ENCODE measurements around the gene RPL39.
"Not testable (repeated sequence)": the region's sequence is repeated elsewhere in the genome, so short reads cannot be mapped to it uniquely, and the experiment has no call there.

The RPL39 gene

GRCh38 chrX:119791437-119792231 is at the start of gene RPL39:
Gene RPL39, minus strand, starts transcription at chrX:119791630. Its CDS starts 54 bp downstream, at chrX:119791576.
- no peak for FAIRE-seq

DNA sequence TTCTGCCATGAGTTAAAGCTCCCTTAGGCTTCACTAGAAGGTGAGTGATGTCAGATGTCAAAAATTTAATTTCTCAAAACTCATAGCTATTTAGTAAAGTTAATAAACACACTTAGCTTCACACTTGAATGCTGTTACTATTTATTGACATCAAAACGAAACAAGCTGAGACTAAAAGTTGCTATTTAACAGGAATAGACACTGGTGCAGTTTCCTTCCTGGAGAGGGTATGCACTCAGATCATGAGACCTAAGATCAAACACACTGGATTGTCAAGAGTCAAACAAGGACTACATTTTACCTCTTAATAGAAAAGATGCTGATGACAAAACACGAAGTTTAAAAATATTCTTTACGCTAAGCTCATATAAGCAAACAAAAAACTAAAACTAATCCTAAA is 42.5 kb upstream of the RPL39 start:
- FAIRE-seq = no peak

DNA sequence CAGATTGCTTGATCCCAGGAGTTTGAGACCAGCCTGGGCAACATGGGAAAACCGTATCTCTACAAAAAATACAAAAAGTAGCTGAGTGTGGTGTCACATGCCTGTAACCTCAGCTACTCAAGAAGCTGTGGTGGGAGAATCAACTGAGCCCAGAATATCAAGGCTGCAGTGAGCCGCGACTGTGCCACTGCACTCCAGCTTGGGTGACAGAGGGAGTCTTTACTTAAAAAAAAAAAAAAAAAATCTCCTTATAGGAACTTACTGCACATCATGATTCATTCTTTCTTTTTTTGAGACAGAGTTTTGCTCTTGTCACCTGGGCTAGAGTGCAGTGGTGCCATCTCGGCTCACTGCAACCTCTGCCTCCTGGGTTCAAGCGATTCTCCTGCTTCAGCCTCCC is 37.0 kb upstream of the RPL39 start:
- no peak for FAIRE-seq

DNA sequence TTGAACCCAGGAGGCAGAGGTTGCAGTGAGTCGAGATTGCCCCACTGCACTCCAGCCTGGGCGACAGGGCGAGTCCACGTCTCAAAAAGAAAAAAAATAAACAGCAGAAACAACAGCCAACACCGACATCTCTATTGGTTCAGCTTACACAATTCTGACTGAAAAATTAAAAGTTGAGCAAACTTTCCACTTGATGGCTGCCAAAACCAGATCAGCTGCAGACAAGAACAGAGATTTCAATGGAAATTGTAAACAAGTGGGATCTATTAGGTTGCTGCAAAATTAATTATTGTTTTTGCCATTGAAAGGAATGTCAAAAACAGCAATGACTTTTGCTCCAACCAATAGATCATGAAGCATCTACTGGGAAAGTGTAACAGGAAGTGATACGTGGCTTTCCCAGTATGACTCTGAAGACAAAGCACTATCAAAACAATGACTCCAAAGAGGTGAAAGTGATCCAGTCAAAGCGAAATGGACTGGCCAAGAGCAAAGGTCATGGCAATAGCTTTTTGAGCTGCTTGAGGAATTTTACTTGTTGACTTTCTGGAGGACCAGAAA is 35.0 kb upstream of the RPL39 start:
- no peak for FAIRE-seq

DNA sequence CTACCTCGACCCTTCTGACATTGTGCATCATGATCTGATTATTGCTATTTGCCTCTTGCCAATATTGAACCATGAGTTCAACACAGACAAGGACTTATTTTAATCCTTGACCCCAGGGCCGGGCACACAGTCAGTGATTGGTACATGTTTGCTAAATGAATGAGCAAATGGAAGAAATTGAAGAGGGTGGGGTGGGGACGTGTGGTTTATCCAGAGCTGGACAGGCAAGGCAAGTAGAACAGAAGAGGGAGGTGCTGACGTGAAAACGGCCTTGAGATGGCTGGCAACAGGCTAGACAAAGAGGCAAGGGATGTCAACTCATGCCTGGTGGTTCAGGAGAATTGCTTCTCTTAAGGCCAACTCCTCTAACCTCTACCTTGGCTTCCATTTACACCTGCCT is 32.8 kb upstream of the RPL39 start:
- FAIRE-seq = not testable (repeated sequence)

DNA sequence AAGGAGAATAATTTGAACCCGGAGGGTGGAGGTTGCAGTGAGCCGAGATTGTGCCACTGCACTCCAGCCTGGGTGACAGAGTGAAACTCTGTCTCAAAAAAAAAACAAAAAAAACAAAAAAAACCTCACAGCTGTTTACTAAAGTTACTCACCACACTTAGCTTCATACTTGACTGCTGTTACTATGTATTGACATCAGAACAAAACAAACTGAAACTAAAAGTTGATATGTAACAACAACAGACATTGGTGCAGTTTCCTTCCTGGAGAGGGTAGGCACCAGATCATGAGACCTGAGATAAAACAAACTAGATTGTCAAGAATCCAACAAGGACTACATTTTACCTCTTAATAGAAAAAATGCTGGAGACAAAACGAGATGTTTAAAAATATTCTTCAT is 30.3 kb upstream of the RPL39 start:
- peak; percentile 33 for FAIRE-seq

- no peak for FAIRE-seq
Observed at GRCh38 chrX:119817130-119817690, 25.8 kb upstream of the RPL39 start.

DNA sequence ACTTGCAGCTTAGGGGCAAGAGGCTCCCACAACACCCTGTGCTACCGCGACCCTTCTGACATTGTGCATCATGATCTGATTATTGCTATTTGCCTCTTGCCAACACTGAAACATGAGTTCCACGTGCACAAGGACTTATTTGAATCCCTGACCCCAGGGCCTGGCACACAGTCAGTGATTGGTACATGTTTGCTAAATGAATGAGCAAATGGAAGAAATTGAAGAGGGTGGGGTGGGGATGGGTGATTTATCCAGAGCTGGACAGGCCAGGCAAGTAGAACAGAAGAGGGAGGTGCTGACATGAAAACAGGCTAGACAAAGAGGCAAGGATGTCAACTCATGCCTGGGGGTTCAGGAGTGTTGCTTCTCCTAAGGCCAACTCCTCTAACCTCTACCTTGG is 24.9 kb upstream of the RPL39 start:
- no peak for FAIRE-seq

DNA sequence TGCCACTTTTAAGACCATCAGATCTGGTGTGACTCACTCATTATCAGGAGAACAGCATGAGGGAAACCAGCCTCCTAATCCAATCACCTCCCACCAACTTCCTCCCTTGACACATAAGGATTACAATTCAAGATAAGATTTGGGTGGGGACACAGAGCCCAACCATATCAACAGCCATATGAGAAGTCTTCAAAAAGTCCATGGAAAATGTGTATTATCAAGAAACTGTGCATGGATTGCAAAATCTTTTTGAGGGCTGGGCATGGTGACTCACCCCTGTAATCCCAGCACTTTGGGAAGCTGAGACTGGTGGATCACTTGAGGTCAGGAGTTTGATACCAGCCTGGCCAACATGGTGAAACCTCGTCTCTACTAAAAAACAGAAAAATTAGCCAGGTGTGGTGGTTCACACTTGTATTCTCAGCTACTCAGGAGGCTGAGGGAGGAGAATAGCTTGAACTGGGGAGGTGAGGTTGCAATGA is 17.8 kb upstream of the RPL39 start:
- no peak for FAIRE-seq

GRCh38 chrX:119808461-119808860 is 17.0 kb upstream of the RPL39 start:
- FAIRE-seq = not testable (repeated sequence)

DNA sequence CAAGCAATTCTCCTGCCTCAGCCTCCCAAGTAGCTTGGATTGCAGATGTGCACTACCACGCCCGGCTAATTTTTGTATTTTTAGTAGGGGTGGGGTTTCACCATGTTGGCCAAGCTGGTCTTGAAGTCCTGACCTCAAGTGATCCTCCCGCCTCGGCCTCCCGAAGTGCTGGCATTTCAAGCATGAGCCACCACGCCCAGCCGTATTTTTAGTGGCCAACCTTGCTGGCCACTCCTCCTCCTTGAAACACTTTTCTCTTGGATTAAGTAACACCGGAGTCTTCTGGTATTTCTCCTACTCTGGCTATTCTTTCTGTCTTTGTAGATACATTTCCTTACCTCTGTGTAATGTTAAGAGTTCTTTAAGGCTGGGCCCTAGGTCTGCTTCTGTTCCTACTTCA is 11.1 kb upstream of the RPL39 start:
- FAIRE-seq = no peak

DNA sequence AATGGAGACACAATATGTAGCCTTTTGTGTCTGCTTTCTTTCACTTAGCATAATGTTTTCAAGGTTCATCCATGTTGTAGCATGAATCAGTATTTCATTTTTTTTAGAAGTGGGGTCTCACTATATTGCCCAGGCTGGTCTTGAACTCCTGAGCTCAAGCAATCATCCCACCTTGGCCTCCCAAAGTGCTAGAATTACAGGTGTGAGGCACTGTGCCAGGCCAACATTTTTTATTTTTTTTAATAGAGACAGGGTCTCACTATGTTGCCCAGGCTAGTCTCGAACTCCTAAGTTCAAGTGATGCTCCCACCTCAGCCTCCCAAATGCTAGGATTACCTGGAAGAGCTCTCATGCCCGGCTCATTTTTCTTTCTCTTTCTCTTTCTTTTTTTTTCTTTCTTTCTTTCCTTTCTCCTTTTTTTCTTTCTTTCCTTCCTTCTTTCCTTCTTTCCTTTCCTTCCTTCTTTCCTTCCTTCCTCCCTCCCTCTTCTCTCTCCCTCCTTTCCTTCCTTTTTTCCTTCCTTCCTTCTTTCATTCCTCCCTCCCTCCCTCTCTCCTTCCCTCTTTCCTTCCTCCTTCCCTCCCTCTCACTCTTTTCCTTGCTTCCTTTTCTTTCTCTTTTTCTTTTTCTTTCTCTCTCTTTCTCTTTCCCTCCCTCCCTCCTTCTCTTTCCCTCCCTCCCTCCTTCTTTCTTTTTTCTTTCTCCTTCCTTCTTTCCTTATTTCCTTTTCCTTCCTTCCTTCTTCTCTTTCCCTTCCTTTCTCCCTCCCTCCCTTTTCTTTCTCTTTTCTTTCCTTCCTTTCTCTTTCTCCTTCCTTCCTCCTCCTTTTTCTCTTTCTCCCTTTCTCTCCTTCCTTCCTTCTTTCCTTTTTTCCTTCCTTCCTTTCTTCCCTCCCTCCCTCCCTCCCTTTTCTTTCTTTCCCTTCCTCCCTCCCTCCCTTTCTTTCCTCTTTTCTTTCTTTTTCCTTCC is 10.1 kb upstream of the RPL39 start:
- FAIRE-seq = no peak

DNA sequence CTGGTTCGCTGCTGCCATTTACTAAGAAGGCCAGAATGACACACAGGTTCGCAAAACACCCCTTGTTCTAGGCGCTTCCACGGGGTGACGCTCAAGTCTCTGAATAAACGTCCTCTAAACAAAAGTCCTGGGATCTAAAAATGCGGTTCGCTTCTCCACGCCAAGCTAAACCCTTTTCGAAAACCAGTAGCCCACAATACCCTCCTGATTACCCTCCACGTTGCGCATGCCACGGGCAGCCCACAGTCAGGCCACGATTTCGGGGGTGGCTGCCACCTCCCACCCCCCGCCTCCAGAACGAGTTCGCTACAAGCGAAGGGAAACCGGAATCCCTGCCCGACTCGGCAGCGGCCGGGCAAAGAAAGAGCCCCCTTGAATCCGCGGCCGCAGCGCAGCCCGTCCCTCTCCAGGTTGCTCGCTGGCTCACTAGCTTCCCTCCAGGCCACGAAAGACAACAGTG is 423 bp downstream of the RPL39 start:
- no peak for FAIRE-seq

- no peak for FAIRE-seq
Observed at GRCh38 chrX:119784747-119785446, 6.5 kb downstream of the RPL39 start.

DNA sequence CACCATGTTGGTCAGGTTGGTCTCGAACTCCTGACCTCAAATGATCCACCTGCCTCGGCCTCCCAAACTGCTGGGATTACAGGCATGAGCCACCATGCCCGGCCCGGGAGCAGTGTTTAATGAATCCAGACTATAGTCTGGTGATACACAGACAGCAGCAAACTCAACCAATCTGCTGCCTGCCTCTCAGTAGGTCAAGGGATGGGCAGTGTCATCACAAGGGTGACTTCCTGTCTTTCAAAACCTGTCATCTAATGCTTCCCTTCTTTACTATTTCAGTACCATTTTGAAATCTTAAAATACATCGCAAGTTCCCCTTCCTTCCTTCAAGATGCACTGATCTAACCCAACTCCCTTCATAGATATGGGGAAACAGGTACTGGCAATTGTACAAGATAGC is 8.4 kb downstream of the RPL39 start:
- FAIRE-seq = no peak

DNA sequence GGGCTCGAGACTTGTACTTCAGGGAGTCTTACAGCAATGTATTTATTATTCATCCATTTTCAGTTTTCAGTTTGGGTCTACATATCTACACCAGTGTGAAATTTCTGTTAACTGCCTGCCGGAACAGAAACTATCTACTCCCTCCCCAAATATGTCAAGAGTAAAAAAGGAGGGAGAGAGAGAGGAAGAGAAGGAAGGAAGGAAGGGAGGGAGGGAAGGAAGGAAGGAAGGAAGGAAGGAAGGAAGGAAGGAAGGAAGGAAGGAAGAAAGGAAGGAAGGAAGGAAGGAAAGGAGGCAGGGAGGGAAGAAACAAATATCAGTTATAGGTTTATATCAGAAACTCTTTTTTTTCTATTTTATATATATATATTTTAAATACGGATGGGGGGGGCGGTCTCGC is 12.6 kb downstream of the RPL39 start:
- no peak for FAIRE-seq

DNA sequence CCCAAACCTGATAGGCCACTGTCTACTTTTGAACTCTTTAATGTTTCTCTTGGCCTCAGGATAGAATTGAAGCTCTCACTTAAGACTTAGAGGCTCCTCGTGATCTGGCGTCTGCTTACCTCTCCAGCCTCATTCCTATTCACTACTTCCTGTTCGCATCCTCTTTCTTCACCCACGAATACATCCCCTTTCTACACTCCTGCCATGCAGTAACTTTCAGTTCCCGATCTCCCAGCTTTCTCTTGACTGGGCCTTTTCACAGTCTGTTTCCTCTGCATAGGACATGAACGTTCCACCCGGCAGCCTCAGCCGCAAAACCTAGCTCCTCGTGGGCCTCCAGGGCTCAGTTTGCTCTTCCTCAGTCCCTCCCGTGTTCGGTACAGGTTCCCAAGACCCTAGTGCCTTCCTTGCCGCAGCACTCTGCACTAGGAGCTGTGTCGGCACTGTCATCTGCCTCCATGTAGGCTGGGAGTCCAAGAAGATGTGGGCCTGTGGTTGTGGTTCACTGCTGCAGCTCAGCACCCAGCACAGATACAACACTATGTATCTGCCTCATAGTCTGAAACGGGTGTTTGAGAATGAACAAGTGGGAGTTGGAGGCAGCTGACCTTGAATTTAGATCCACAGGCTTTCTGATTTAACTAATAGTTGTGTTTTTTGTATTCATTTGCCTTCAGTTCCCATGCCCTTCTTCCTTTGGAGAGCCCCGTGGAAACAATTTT is 15.8 kb downstream of the RPL39 start:
- no peak for FAIRE-seq

- not testable (repeated sequence) for FAIRE-seq
Observed at GRCh38 chrX:119769388-119769787, 22.0 kb downstream of the RPL39 start.

- FAIRE-seq = not testable (repeated sequence)
Observed at GRCh38 chrX:119768436-119768835, 23.0 kb downstream of the RPL39 start.

DNA sequence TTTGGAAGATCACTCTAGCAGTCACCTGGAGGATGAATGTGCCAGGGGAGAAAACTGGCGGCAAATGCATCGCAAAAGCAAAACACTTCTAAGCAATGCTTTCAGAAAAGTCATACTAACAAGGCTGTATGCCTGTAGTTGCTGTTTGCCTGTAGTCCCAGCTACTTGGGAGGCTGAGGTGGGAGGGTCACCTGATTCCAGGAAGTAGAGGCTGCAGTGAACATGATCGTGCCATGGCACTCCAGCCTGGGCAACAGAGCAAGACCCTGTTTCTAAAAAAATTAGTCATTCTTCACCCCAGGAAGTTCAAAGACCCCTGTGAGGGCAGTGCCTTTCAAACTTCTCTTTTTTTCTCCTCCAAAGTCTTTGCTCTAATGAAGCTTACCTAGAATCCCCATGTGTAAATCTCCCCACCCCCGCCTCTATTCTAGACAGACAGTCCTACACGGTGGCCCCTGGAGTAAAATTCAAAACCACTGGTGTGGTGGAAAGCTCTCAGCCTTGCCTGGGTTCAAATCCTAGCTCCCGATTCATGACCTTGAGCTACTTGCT is 27.5 kb downstream of the RPL39 start:
- FAIRE-seq = no peak

DNA sequence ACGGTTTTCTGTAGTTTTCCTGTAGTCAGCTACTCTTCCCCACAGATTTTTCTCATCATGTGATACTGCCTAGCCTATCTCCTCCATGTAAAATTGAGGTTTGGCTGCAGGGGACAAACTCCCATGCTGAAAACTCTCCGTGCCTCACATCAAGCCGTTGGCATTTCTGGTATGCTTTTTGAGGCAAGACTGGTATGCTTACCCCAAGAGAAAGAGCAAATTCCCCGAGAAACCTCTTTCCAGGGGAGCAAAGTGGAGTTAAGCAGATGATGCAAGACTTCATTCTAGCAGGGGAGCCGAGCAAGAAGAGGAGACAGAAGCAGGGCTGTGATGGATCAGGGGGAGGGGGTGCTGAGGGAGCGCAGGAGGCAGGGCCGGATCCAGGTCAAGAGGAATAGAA is 28.2 kb downstream of the RPL39 start:
- no peak for FAIRE-seq

Data from colon (tissue), 2 donors.